ENCODE results near the gene ADISSP.

The ADISSP gene

GRCh38 chr20:3749087-3749688, 18.4 kb downstream of the ADISSP start:
- no peak overlapping the region for H3K4me3 ChIP-seq (ENCODE audit: low read length)
- no peak for DNase-seq (ENCODE audit: low read depth)
- TF ChIP-seq, protein P1, sequence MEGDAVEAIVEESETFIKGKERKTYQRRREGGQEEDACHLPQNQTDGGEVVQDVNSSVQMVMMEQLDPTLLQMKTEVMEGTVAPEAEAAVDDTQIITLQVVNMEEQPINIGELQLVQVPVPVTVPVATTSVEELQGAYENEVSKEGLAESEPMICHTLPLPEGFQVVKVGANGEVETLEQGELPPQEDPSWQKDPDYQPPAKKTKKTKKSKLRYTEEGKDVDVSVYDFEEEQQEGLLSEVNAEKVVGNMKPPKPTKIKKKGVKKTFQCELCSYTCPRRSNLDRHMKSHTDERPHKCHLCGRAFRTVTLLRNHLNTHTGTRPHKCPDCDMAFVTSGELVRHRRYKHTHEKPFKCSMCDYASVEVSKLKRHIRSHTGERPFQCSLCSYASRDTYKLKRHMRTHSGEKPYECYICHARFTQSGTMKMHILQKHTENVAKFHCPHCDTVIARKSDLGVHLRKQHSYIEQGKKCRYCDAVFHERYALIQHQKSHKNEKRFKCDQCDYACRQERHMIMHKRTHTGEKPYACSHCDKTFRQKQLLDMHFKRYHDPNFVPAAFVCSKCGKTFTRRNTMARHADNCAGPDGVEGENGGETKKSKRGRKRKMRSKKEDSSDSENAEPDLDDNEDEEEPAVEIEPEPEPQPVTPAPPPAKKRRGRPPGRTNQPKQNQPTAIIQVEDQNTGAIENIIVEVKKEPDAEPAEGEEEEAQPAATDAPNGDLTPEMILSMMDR (conservative IDR thresholded peaks at IDR 0.05; ENCODE audit: low read length), result no peak

GRCh38 chr20:3748073-3748472, 19.5 kb downstream of the ADISSP start:
- DNase-seq (ENCODE audit: low read depth), result no peak
- H3K4me3 ChIP-seq (ENCODE audit: low read length), result no peak overlapping the region
- TF ChIP-seq, protein P1 (conservative IDR thresholded peaks at IDR 0.05; ENCODE audit: low read length), result no peak

- no peak for DNase-seq (ENCODE audit: low read depth)
- no peak overlapping the region for H3K4me3 ChIP-seq (ENCODE audit: low read length)
- TF ChIP-seq, protein P1 (conservative IDR thresholded peaks at IDR 0.05; ENCODE audit: low read length), result no peak
These were observed 20.1 kb downstream of the ADISSP start for GRCh38 chr20:3747471-3747870.

DNA sequence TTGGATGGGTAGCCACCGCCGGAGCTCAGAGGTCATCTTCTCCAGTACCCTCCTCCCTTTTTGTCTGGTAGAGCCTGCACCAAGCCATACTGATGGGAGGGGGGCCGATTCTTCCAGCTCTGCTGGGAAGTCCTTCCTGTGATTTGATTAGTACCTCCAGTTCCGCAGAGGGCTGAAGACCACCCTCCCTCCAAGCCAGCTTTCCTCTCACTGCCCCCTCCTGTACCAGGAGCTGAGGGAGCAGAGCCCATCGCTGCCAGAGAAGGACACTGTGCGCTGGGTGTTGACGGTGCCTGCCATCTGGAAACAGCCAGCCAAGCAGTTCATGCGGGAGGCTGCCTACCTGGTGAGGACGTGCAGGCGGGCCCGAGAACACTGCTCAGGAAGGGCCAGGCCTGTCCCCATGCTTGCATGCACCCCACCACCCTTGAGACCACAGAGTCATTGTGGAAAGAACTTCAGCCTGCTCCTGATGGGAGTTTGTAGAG, 21.8 kb downstream of the ADISSP start:
- no peak overlapping the region for H3K4me3 ChIP-seq (ENCODE audit: low read length)
- DNase-seq (ENCODE audit: low read depth), result no peak

GRCh38 chr20:3744806-3745685, 22.5 kb downstream of the ADISSP start:
- H3K4me3 ChIP-seq (ENCODE audit: low read length), result no peak overlapping the region
- no peak for DNase-seq (ENCODE audit: low read depth)
- TF ChIP-seq, protein P1 (conservative IDR thresholded peaks at IDR 0.05; ENCODE audit: low read length), result no peak

More for the DNA sequence above, 21.8 kb downstream of the ADISSP start:
- TF ChIP-seq, protein P1 (conservative IDR thresholded peaks at IDR 0.05; ENCODE audit: low read length), result no peak

DNA sequence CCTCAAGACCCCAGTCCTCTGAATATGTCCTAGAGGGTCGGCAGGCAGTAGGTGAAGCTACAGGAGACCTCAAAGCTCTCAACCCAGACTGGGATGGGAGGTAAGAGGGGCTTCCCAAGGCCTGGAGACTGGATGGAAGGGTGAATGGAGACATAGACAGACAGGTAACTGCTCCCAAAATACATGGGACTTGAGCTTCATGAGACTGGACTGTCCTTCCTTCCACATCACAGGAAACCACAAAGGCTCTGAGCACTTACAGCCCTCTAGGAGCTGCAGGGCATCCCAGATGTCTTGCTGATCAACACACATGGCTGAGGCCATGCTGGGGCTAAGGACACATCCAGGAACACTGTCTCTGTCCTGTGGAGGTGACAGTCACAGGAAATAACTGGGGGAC, 23.5 kb downstream of the ADISSP start:
- DNase-seq (ENCODE audit: low read depth), result no peak
- TF ChIP-seq, protein P1 (conservative IDR thresholded peaks at IDR 0.05; ENCODE audit: low read length), result no peak
- no peak overlapping the region for H3K4me3 ChIP-seq (ENCODE audit: low read length)

Data from AG10803 (cell line).